SK-N-SH (cell line): ENCODE data around the gene FAM53A. TPM values are rescaled to one million over a fixed set of nuclear protein-coding genes. Genes with fewer than 3 reads are reported as not detected.

ENCODE experiments used
- CTCF ChIA-PET: fragments of 300-600, 350-600 bp; formaldehyde crosslinking; extraction: SDS; loops from one replicate; lab custom pipeline; 2021; lab: Yijun Ruan, JAX
- POLR2A ChIA-PET: fragments of 350-600 bp; sonication (Branson Sonifier 250); formaldehyde crosslinking; extraction: SDS; loops from one replicate; lab custom pipeline; 2020; ENCODE audit warnings: antibody characterized with exemption, inconsistent platforms; lab: Yijun Ruan, JAX
- DNase-seq: peaks from one replicate; pipeline ENCODE4 v3.0.0; 2012
- H2AFZ ChIP-seq: fragments of 200-600 bp; sonication (generic); 2 replicates; pipeline ENCODE4 v1.8.1; 2016; ENCODE audit warnings: antibody characterized with exemption, mild to moderate bottlenecking, low read depth
- H3F3A ChIP-seq: fragments of 200-600 bp; sonication (generic); replicated peaks from 2 replicates; pipeline ENCODE3; 2016; ENCODE audit warnings: antibody characterized with exemption, mild to moderate bottlenecking; ENCODE audit not compliant: insufficient read depth
- H3K27ac ChIP-seq, 2 experiments: fragments of 200-500 bp in 1 of 2; fragments of 200-600 bp in 1 of 2; sonication (Bioruptor generic) in 1 of 2; sonication (generic), shearing (Covaris generic) in 1 of 2; 2 replicates each; pipeline versions ENCODE4 v1.5.1 to v1.6.1; 2014 to 2016; ENCODE audit warnings: low read depth in 2 of 2, inconsistent platforms in 1 of 2, low read length in 1 of 2, mild to moderate bottlenecking in 1 of 2, mixed read lengths in 1 of 2
- H3K27me3 ChIP-seq: fragments of 200-600 bp; sonication (generic), shearing (Covaris generic); 2 replicates; pipeline ENCODE4 v1.6.1; 2016; ENCODE audit warnings: mixed run types; ENCODE audit not compliant: insufficient read depth
- H3K36me3 ChIP-seq, 2 experiments: fragments of 200-500 bp in 1 of 2; fragments of 200-600 bp in 1 of 2; sonication (Bioruptor generic) in 1 of 2; sonication (generic) in 1 of 2; replicated peaks in 1 of 2; 2 replicates each; pipeline versions ENCODE3 to v1.5.1; 2014 to 2016; ENCODE audit warnings: low read length in 1 of 2, mild to moderate bottlenecking in 1 of 2; ENCODE audit not compliant: insufficient read depth in 2 of 2, control insufficient read depth in 1 of 2
- H3K4me1 ChIP-seq, 2 experiments: fragments of 200-500 bp in 1 of 2; fragments of 200-600 bp in 1 of 2; sonication (Bioruptor generic) in 1 of 2; sonication (generic), shearing (Covaris generic) in 1 of 2; 2 replicates each; pipeline versions ENCODE4 v1.5.1 to v1.6.1; 2014 to 2016; ENCODE audit warnings: low read depth in 1 of 2, low read length in 1 of 2, mixed run types in 1 of 2; ENCODE audit not compliant: insufficient read depth in 2 of 2, control insufficient read depth in 1 of 2
- H3K4me2 ChIP-seq: fragments of 200-600 bp; sonication (generic), shearing (Covaris generic); 2 replicates; pipeline ENCODE4 v1.6.1; 2017; ENCODE audit warnings: mixed run types
- H3K4me3 ChIP-seq, 2 experiments: fragments of 200-500 bp in 1 of 2; fragments of 200-600 bp in 1 of 2; sonication (Bioruptor generic) in 1 of 2; sonication (generic), shearing (Covaris generic) in 1 of 2; 2 replicates each; pipeline versions ENCODE4 v1.5.1 to v1.8.1; 2014 to 2016; ENCODE audit warnings: low read depth in 2 of 2, inconsistent platforms in 1 of 2, low read length in 1 of 2, mild to moderate bottlenecking in 1 of 2, mixed read lengths in 1 of 2, moderate library complexity in 1 of 2
- H3K79me2 ChIP-seq: fragments of 200-600 bp; sonication (generic); 2 replicates; pipeline ENCODE4 v1.8.1; 2017; ENCODE audit warnings: mild to moderate bottlenecking; ENCODE audit not compliant: insufficient read depth
- H3K9ac ChIP-seq: fragments of 200-600 bp; sonication (generic); 2 replicates; pipeline ENCODE4 v1.6.1; 2017; ENCODE audit warnings: mixed run types
- H3K9me2 ChIP-seq: fragments of 200-600 bp; sonication (generic); 2 replicates; pipeline ENCODE4 v1.6.1; 2017; ENCODE audit warnings: mixed run types
- H3K9me3 ChIP-seq: fragments of 200-600 bp; sonication (generic); 2 replicates; pipeline ENCODE4 v1.6.1; 2017; ENCODE audit warnings: mixed run types, mild to moderate bottlenecking, moderate library complexity
- H4K20me1 ChIP-seq: fragments of 200-600 bp; sonication (generic); 2 replicates; pipeline ENCODE4 v1.6.1; 2017; ENCODE audit warnings: mild to moderate bottlenecking, mixed run types; ENCODE audit not compliant: insufficient read depth
- CHD2 ChIP-seq: fragments of 150-350 bp; IDR thresholded peaks from 2 replicates; pipeline ENCODE4 v1.6.1; 2018; ENCODE audit warnings: low read length; ENCODE audit not compliant: partially characterized antibody
- ELF1 ChIP-seq: IDR thresholded peaks from 2 replicates; pipeline ENCODE4 v1.4.0; 2012
- EP300 ChIP-seq, 2 experiments: IDR thresholded peaks; 2 replicates each; pipeline versions ENCODE4 v1.4.0 to v1.6.1; 2012; ENCODE audit warnings: borderline replicate concordance in 1 of 2, low read depth in 1 of 2, low read length in 1 of 2
- EZH2phosphoT487 ChIP-seq: fragments of 200-600 bp; sonication (generic); IDR thresholded peaks from 2 replicates; pipeline ENCODE4 v1.6.1; 2017; ENCODE audit warnings: low read depth, mixed run types, mild to moderate bottlenecking, antibody characterized with exemption, moderate library complexity, borderline replicate concordance
- FOSL2 ChIP-seq: IDR thresholded peaks from 2 replicates; pipeline ENCODE4 v1.4.0; 2012; ENCODE audit warnings: low read depth, mild to moderate bottlenecking, moderate library complexity, borderline replicate concordance
- GABPA ChIP-seq: IDR thresholded peaks from 2 replicates; pipeline ENCODE4 v1.4.0; 2012; ENCODE audit warnings: low read depth, mild to moderate bottlenecking
- GATA2 ChIP-seq: sonication (generic); formaldehyde crosslinking; IDR thresholded peaks from 2 replicates; pipeline ENCODE4 v1.5.0; 2020; ENCODE audit warnings: mild to moderate bottlenecking, missing genetic modification reagents
- MEF2A ChIP-seq: IDR thresholded peaks from 2 replicates; pipeline ENCODE4 v1.4.0; 2012; ENCODE audit warnings: low read depth, borderline replicate concordance
- MXI1 ChIP-seq: IDR thresholded peaks from 2 replicates; pipeline ENCODE4 v1.6.1; 2012; ENCODE audit warnings: mild to moderate bottlenecking, low read depth, low read length, improper control_type of control experiment
- NRF1 ChIP-seq: IDR thresholded peaks from 2 replicates; pipeline ENCODE4 v1.6.1; 2012; ENCODE audit warnings: low read depth, mild to moderate bottlenecking, low read length
- RAD21 ChIP-seq: IDR thresholded peaks from 2 replicates; pipeline ENCODE4 v1.6.1; 2012; ENCODE audit warnings: mild to moderate bottlenecking, low read length
- RCOR1 ChIP-seq: fragments of 150-350 bp; IDR thresholded peaks from 2 replicates; pipeline ENCODE4 v1.6.1; 2017; ENCODE audit warnings: antibody characterized with exemption, low read length
- RFX5 ChIP-seq: IDR thresholded peaks from 2 replicates; pipeline ENCODE4 v1.6.1; 2012; ENCODE audit warnings: mild to moderate bottlenecking, improper control_type of control experiment, low read length
- RXRA ChIP-seq: IDR thresholded peaks from 2 replicates; pipeline ENCODE4 v1.4.0; 2012; ENCODE audit warnings: low read depth, mild to moderate bottlenecking, borderline replicate concordance
- SIN3A ChIP-seq: IDR thresholded peaks from 2 replicates; pipeline ENCODE4 v1.6.1; 2012; ENCODE audit warnings: low read depth, mild to moderate bottlenecking, low read length, moderate library complexity, borderline replicate concordance
- SMC3 ChIP-seq: IDR thresholded peaks from 2 replicates; pipeline ENCODE4 v1.6.1; 2012; ENCODE audit warnings: low read depth, low read length, improper control_type of control experiment
- TAF1 ChIP-seq: IDR thresholded peaks from 2 replicates; pipeline ENCODE4 v1.6.1; 2012; ENCODE audit warnings: low read depth, mild to moderate bottlenecking, low read length, moderate library complexity, borderline replicate concordance
- TCF12 ChIP-seq: IDR thresholded peaks from 2 replicates; pipeline ENCODE4 v1.4.0; 2012
- USF2 ChIP-seq: fragments of 150-350 bp; IDR thresholded peaks from 2 replicates; pipeline ENCODE4 v1.6.1; 2017; ENCODE audit warnings: antibody characterized with exemption, low read length, low read depth, borderline replicate concordance
- YY1 ChIP-seq: IDR thresholded peaks from 2 replicates; pipeline ENCODE4 v1.4.0; 2012; ENCODE audit warnings: low read depth, mild to moderate bottlenecking
- WGBS: methylation state at CpG from one replicate; pipeline ENCODE4 v1.1.6; 2017; ENCODE audit warnings: low lambda C conversion rate; 5-methylcytosine and 5-hydroxymethylcytosine counted together
- polyA plus RNA-seq, 3 experiments: library from polyadenylated mRNA; depleted of rRNA; stranded (reverse); fragments of >200 nt; gene quantifications; 2 replicates each; pipeline ENCODE4 v1.2.3, GENCODE V29; 2012
- TF ChIP-seq, protein P1 (sequence below): IDR thresholded peaks from 2 replicates; pipeline ENCODE4 v1.4.0; 2012; ENCODE audit warnings: low read depth, borderline replicate concordance

Gene FAM53A
- polyA plus RNA-seq, 1 of the 3 experiments (the other 2 are of a cell fraction) = 7.6 TPM

- H3K36me3 ChIP-seq = peaks cover 11 to 27% of the 10 kb centered on the region in 2 experiments
- H3K79me2 ChIP-seq = peaks cover 89% of the 10 kb centered on the region
- H3K9me2 ChIP-seq = no peaks in the 10 kb centered on the region
- peak overlapping the region; percentile 100 for H3K9ac ChIP-seq
- H3K9me3 ChIP-seq = no peaks in the 10 kb centered on the region
- H4K20me1 ChIP-seq = peaks cover 31% of the 10 kb centered on the region
- H2AFZ ChIP-seq = no peak overlapping the region
- POLR2A ChIA-PET = interaction anchor here (0.7 to 2.1 kb wide), 5 partner anchors 8 to 67 kb away, joined by 3 to 16 read pairs (median 4); partner anchors contain the start of genes TACC3 and TMEM129
- TF ChIP-seq EP300 (IDR thresholded peaks at IDR 0.05; ENCODE audit: borderline replicate concordance in 1 of 2, low read depth in 1 of 2, low read length in 1 of 2) = peak in 1 of 2 experiments; percentile 21; a peak in 1 of 4 replicates
- TF ChIP-seq TCF12 = no peak
- TF ChIP-seq MXI1 = peak; percentile 55; the same call in 1 of the 2 replicates
- no peak for TF ChIP-seq ELF1
- no peak for TF ChIP-seq GABPA
- peaks cover 24% of the 10 kb centered on the region for H3F3A ChIP-seq
- peak; percentile 80 for DNase-seq
- H3K4me1 ChIP-seq = peaks cover 13 to 23% of the 10 kb centered on the region in 2 experiments; a peak in 2 of 4 replicates
- H3K4me2 ChIP-seq = peak overlapping the region; percentile 99
- peak overlapping the region; percentile 90 to 97 for H3K27ac ChIP-seq
- H3K27me3 ChIP-seq = no peaks in the 10 kb centered on the region
- H3K4me3 ChIP-seq = peak overlapping the region; percentile 77 to 97
- WGBS = 0% methylated on average over 1 of the region's 85 CpGs
- CTCF ChIA-PET = interaction anchor here (0.6 to 2.1 kb wide), 6 partner anchors 9 to 188 kb away, joined by 3 to 19 read pairs (median 4); partner anchors contain the start of genes TACC3 and TMEM129
Measured at GRCh38 chr4:1711571-1712215, 27.6 kb upstream of the FAM53A start.

DNA sequence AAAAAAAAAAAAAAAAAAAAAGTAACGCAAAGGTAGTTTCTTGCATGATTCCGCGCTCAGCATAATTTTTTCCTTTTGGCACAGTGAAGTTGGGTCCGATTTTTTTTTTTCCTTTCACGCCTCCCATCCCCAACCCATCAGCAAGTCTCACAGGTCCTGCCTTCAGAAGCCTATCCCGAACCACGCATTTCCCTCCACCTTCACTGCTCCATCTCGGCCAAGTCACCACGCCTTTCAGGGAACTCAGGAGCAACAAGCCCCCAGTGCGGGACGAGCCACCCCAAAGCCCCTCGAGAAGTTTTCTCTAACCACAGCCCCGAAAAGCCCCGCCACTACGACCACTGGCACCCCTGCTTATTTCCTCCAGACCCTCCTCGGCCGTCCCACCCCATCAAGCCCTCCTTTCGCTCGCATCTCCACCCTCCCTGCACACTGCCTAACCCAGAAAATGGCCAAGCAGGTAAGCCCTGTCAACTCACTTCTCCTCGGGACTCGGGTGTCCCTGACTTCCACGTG is 27.0 kb upstream of the FAM53A start:
- TF ChIP-seq CHD2 (no peak), RFX5 (no peak), TAF1 (no peak), MXI1 (no peak), GATA2 (CRISPR knock-in tag) (no peak), NRF1 (no peak), MEF2A (no peak), SIN3A (no peak), USF2 (no peak), EZH2phosphoT487 (no peak), FOSL2 (no peak), RAD21 (no peak), YY1 (no peak), RCOR1 (no peak), RXRA (no peak), SMC3 (no peak)
- TF ChIP-seq, protein P1, sequence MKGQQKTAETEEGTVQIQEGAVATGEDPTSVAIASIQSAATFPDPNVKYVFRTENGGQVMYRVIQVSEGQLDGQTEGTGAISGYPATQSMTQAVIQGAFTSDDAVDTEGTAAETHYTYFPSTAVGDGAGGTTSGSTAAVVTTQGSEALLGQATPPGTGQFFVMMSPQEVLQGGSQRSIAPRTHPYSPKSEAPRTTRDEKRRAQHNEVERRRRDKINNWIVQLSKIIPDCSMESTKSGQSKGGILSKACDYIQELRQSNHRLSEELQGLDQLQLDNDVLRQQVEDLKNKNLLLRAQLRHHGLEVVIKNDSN = no peak
- H3K27me3 ChIP-seq = no peaks in the 10 kb centered on the region
- H3K36me3 ChIP-seq = peaks cover 6 to 31% of the 10 kb centered on the region in 2 experiments
- H3K27ac ChIP-seq = peak overlapping the region; percentile 90 to 97
- ChIA-PET POLR2A (interaction anchor here (1.3 to 2.1 kb wide), 2 partner anchors 10 to 66 kb away, joined by 4 to 16 read pairs; partner anchors contain the start of genes TACC3 and TMEM129), CTCF (interaction anchor here (0.7 to 2.1 kb wide), 4 partner anchors 18 to 188 kb away, joined by 3 to 19 read pairs (median 4); no protein-coding TSS in a partner anchor)
- H3K4me2 ChIP-seq = peak overlapping the region; percentile 99
- H3K9me3 ChIP-seq = no peaks in the 10 kb centered on the region
- peaks cover 24% of the 10 kb centered on the region for H3F3A ChIP-seq
- no peak for DNase-seq
- no peaks in the 10 kb centered on the region for H3K9me2 ChIP-seq
- no peak overlapping the region for H2AFZ ChIP-seq
- 11% methylated on average over 22 of the region's 22 CpGs for WGBS
- H3K4me1 ChIP-seq = peaks cover 13 to 23% of the 10 kb centered on the region in 2 experiments; a peak in 2 of 4 replicates
- H3K9ac ChIP-seq = peak overlapping the region; percentile 100
- peaks cover 37% of the 10 kb centered on the region for H4K20me1 ChIP-seq
- peaks cover 89% of the 10 kb centered on the region for H3K79me2 ChIP-seq
- H3K4me3 ChIP-seq = peak overlapping the region; percentile 77 to 97
